Measurements from ENCODE around the gene PTPRC. TPM values are rescaled to one million over a fixed set of nuclear protein-coding genes. Genes with fewer than 3 reads are reported as not detected.

The PTPRC gene
- total RNA-seq, 1 donor from 2014 or later = not detected

DNA sequence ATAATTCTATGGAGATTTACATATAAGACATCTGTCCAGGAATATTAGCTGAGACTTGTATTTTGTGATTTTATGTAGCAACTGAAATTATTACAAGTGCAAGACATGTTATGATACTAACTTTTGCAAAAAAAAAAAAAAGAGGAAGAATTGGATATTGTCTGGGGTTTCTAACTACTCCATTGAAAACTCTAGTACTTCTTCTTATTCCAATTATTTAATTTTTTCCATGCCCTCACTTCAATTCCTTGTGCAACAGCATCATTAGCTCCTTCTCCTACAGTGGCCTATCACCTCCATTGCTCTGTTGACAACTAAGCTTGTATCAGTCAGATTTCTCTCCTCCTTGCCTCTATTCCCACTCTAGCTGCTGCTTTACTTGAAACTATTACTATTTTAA lies 126.6 kb downstream of the PTPRC start:
- DNase-seq (ENCODE audit: low spot score in 2 of 2, unreplicated experiment in 2 of 2) = no peak
- no peak overlapping the region for H3K27ac Mint-ChIP-seq
- no peaks in the 10 kb centered on the region for H3K36me3 Mint-ChIP-seq
- TF ChIP-seq, protein P1, sequence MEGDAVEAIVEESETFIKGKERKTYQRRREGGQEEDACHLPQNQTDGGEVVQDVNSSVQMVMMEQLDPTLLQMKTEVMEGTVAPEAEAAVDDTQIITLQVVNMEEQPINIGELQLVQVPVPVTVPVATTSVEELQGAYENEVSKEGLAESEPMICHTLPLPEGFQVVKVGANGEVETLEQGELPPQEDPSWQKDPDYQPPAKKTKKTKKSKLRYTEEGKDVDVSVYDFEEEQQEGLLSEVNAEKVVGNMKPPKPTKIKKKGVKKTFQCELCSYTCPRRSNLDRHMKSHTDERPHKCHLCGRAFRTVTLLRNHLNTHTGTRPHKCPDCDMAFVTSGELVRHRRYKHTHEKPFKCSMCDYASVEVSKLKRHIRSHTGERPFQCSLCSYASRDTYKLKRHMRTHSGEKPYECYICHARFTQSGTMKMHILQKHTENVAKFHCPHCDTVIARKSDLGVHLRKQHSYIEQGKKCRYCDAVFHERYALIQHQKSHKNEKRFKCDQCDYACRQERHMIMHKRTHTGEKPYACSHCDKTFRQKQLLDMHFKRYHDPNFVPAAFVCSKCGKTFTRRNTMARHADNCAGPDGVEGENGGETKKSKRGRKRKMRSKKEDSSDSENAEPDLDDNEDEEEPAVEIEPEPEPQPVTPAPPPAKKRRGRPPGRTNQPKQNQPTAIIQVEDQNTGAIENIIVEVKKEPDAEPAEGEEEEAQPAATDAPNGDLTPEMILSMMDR (IDR thresholded peaks at IDR 0.05; ENCODE audit: unreplicated experiment) = no peak
- H3K9me3 Mint-ChIP-seq = no peaks in the 10 kb centered on the region
- no peaks in the 10 kb centered on the region for H3K27me3 Mint-ChIP-seq (ENCODE audit: low read depth)
- H3K4me3 Mint-ChIP-seq = no peak overlapping the region
- peaks cover 13% of the 10 kb centered on the region for H3K4me1 Mint-ChIP-seq

DNA sequence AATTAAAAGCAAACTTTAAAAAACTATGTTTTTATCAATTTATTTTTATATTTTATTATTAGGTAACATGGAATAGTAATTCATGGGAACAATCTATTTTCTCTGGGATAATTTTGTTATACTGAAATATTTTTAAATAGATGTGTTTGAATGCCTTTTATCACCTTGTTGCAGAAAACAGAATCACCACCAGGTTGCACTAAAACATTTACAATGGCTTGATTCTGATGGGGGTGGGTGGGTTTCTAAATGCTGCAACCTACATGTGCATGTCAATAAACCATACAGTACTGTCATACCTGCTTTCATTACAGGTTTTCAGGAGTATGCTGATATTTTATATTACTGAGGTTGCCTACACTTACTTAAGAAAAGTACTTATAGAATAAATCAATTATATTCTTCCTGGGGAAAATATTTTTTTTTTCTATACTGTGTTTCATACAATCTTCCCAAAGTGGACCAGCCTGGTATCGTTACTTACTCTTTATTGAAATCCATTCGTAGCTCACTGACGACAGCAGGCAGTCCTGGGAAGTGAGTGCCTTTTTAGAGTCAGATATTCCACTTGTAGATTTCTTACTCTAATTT lies 132.8 kb downstream of the PTPRC start:
- H3K4me3 Mint-ChIP-seq = no peak overlapping the region
- peaks cover 8% of the 10 kb centered on the region for H3K4me1 Mint-ChIP-seq
- H3K27ac Mint-ChIP-seq = no peak overlapping the region
- no peaks in the 10 kb centered on the region for H3K36me3 Mint-ChIP-seq
- H3K27me3 Mint-ChIP-seq (ENCODE audit: low read depth) = no peaks in the 10 kb centered on the region
- H3K9me3 Mint-ChIP-seq = no peaks in the 10 kb centered on the region
- TF ChIP-seq, protein P1 (IDR thresholded peaks at IDR 0.05; ENCODE audit: unreplicated experiment) = peak; percentile 53
- DNase-seq (ENCODE audit: low spot score in 2 of 2, unreplicated experiment in 2 of 2) = no peak

DNA sequence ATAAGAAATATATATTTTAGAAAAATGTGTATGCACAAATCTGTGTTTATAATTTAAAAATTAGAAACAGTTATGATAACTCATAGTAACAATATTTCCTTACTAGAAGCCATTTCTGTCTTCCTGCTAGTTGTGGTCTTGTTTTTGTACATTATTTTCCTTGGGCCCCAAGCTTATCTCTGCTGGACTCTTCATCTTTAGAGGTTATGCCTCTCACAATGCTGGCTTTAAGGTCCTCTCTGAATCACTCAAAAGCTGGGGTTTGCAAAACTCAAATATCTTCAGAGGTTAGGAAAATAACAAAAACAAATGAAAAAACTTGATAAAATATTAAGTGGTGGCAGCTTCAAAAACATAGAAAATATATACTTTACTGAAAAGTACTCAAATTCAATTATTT lies 133.8 kb downstream of the PTPRC start:
- TF ChIP-seq, protein P1 (IDR thresholded peaks at IDR 0.05; ENCODE audit: unreplicated experiment) = no peak
- H3K4me3 Mint-ChIP-seq = no peak overlapping the region
- no peaks in the 10 kb centered on the region for H3K36me3 Mint-ChIP-seq
- peaks cover 8% of the 10 kb centered on the region for H3K4me1 Mint-ChIP-seq
- H3K27me3 Mint-ChIP-seq (ENCODE audit: low read depth) = no peaks in the 10 kb centered on the region
- no peak for DNase-seq (ENCODE audit: low spot score in 2 of 2, unreplicated experiment in 2 of 2)
- no peaks in the 10 kb centered on the region for H3K9me3 Mint-ChIP-seq
- H3K27ac Mint-ChIP-seq = no peak overlapping the region

GRCh38 chr1:198773030-198773429 lies 134.2 kb downstream of the PTPRC start:
- no peak overlapping the region for H3K4me3 Mint-ChIP-seq
- H3K27me3 Mint-ChIP-seq (ENCODE audit: low read depth) = no peaks in the 10 kb centered on the region
- TF ChIP-seq, protein P1 (IDR thresholded peaks at IDR 0.05; ENCODE audit: unreplicated experiment) = no peak
- no peaks in the 10 kb centered on the region for H3K36me3 Mint-ChIP-seq
- no peak for DNase-seq (ENCODE audit: low spot score in 2 of 2, unreplicated experiment in 2 of 2)
- H3K9me3 Mint-ChIP-seq = no peaks in the 10 kb centered on the region
- H3K4me1 Mint-ChIP-seq = peaks cover 8% of the 10 kb centered on the region
- no peak overlapping the region for H3K27ac Mint-ChIP-seq

- Mint-ChIP-seq H3K9me3 (no peaks in the 10 kb centered on the region), H3K27ac (no peak overlapping the region), H3K27me3 (ENCODE audit: low read depth) (no peaks in the 10 kb centered on the region), H3K36me3 (no peaks in the 10 kb centered on the region), H3K4me1 (peaks cover 8% of the 10 kb centered on the region), H3K4me3 (no peak overlapping the region)
- DNase-seq (ENCODE audit: low spot score in 2 of 2, unreplicated experiment in 2 of 2) = no peak
- TF ChIP-seq, protein P1 (IDR thresholded peaks at IDR 0.05; ENCODE audit: unreplicated experiment) = no peak
Measured at GRCh38 chr1:198773523-198773922, 134.7 kb downstream of the PTPRC start.

DNA sequence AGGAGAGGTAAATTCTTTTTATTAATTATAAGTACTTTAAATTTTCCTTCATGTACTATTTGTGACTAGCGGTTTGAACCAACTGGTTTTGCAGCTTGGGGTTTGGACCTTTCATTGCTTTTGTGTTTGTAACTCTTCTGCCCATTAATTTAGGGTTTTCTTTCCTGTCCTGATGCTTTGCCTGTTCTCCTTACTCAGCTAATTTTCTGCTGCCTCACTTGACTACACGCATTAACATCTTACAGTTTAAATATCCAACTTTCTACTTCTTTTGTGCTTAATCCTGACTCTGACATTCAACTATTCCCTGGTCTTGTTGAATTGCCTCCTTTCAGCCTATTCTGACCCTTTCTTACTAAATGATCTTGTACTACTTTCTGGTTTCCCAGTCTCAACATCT lies 135.6 kb downstream of the PTPRC start:
- no peak for DNase-seq (ENCODE audit: low spot score in 2 of 2, unreplicated experiment in 2 of 2)
- Mint-ChIP-seq H3K4me1 (peaks cover 8% of the 10 kb centered on the region), H3K9me3 (no peaks in the 10 kb centered on the region), H3K36me3 (no peaks in the 10 kb centered on the region), H3K27me3 (ENCODE audit: low read depth) (no peaks in the 10 kb centered on the region), H3K27ac (no peak overlapping the region), H3K4me3 (no peak overlapping the region)
- TF ChIP-seq, protein P1 (IDR thresholded peaks at IDR 0.05; ENCODE audit: unreplicated experiment) = no peak
